Measurements from ENCODE around the gene NID1.

DNA sequence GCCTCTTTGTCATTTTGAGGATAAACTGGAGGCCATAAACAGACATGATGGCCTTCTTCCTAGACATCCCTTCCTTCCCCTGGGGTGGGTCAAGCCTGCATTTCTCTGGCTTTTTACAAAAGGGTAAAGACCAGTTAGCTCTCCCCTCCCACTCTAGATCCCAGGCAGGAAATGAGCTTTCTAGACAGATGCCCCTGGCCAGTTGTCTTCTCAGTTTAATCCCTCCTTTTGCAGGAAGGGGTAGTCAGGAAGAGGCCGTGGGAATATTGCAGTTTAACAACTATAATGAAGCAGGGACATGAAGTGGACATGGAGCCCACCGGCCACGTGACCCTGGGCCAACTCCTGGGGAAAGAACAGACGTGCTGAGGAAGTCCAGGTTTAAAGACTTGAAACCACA lies 85.7 kb downstream of the NID1 start:
- TF ChIP-seq, protein P1, sequence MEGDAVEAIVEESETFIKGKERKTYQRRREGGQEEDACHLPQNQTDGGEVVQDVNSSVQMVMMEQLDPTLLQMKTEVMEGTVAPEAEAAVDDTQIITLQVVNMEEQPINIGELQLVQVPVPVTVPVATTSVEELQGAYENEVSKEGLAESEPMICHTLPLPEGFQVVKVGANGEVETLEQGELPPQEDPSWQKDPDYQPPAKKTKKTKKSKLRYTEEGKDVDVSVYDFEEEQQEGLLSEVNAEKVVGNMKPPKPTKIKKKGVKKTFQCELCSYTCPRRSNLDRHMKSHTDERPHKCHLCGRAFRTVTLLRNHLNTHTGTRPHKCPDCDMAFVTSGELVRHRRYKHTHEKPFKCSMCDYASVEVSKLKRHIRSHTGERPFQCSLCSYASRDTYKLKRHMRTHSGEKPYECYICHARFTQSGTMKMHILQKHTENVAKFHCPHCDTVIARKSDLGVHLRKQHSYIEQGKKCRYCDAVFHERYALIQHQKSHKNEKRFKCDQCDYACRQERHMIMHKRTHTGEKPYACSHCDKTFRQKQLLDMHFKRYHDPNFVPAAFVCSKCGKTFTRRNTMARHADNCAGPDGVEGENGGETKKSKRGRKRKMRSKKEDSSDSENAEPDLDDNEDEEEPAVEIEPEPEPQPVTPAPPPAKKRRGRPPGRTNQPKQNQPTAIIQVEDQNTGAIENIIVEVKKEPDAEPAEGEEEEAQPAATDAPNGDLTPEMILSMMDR (IDR thresholded peaks at IDR 0.05) = no peak
- no peak for TF ChIP-seq POLR2AphosphoS5 (IDR thresholded peaks at IDR 0.05)
